ENCODE measurements around the gene ARHGAP45.

The ARHGAP45 gene

DNA sequence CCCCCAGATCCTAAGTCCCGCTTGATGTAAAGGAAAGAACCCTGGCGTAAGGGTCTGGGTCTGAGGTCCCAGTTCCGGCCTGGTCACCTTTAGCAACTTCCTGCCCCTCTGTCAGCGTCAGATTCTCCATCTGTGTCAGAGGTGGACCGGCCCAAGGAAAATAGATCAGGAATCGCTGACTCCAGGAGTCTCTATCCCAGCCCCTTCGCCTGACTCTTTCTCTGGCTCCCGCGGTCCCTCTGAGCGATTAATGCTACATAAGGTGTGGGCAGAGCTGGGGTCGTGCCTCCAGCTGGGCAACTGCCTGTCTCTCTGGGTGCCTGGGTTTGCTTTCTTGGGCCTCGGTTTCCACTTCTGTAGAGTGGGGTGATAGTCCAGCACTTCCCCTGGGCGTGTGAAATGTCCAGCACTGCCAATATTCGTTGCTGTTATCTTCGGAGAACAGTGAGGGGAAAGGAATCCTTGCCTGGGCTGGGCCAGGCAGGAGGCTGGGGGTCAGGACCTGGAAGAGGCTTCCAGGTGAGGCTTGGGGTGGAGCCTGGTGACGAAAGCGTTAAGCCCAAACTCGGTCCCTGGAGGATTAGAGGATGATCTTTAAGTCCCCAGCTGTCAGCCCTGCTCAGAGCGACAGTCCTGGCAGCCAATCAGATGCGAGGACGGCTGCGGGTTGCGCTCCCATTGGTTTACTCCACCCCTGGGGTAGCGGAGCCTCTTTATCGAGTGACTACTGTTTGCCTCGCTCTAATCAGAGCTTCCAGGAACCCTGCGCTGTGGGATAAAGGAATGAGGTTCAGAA lies 26.3 kb upstream of the ARHGAP45 start:
- H3K27me3 ChIP-seq (ENCODE audit: insufficient read depth, low read length): no peaks in the 10 kb centered on the region
- H3K9me3 ChIP-seq (ENCODE audit: insufficient read depth, low read depth, low read length): no peaks in the 10 kb centered on the region
- H3K4me1 ChIP-seq (ENCODE audit: insufficient read depth, low read length): no peaks in the 10 kb centered on the region; the same call in 1 of the 2 replicates
- peaks cover 32% of the 10 kb centered on the region for H3K36me3 ChIP-seq (ENCODE audit: insufficient read depth, low read depth, low read length)
- no peak overlapping the region for H3K27ac ChIP-seq (ENCODE audit: low read length)
- peak overlapping the region; percentile 80; the same call in 1 of the 2 replicates for H3K9ac ChIP-seq (ENCODE audit: low read depth, low read length)
- H3K4me3 ChIP-seq (ENCODE audit: low read length): peak overlapping the region; percentile 90

DNA sequence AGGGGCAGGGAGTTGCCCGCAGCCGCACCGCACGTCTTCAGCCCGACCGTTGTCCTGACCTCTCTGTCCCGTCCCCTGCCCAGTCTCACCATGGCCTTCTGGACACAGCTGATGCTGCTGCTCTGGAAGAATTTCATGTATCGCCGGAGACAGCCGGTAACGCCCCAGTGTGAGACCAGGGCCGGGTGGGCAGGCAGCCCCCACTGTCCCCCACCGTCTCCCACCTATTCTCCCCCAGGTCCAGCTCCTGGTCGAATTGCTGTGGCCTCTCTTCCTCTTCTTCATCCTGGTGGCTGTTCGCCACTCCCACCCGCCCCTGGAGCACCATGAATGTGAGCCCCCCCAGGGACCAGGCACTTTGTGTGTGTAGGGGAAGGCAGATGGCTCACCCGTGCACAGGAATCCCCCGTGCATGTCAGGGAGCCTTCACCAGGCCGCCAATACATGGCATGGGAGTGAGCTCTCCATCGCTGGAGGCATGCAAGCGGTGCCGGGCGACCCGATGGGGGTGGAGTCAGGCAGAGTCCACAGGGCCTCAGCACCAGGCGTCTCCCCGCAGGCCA lies 25.6 kb upstream of the ARHGAP45 start:
- H3K27me3 ChIP-seq (ENCODE audit: insufficient read depth, low read length): no peaks in the 10 kb centered on the region
- no peak overlapping the region for H3K9ac ChIP-seq (ENCODE audit: low read depth, low read length)
- H3K9me3 ChIP-seq (ENCODE audit: insufficient read depth, low read depth, low read length): no peaks in the 10 kb centered on the region
- H3K4me1 ChIP-seq (ENCODE audit: insufficient read depth, low read length): no peaks in the 10 kb centered on the region; the same call in 1 of the 2 replicates
- H3K36me3 ChIP-seq (ENCODE audit: insufficient read depth, low read depth, low read length): peaks cover 25% of the 10 kb centered on the region
- H3K4me3 ChIP-seq (ENCODE audit: low read length): peak overlapping the region; percentile 90
- no peak overlapping the region for H3K27ac ChIP-seq (ENCODE audit: low read length)

DNA sequence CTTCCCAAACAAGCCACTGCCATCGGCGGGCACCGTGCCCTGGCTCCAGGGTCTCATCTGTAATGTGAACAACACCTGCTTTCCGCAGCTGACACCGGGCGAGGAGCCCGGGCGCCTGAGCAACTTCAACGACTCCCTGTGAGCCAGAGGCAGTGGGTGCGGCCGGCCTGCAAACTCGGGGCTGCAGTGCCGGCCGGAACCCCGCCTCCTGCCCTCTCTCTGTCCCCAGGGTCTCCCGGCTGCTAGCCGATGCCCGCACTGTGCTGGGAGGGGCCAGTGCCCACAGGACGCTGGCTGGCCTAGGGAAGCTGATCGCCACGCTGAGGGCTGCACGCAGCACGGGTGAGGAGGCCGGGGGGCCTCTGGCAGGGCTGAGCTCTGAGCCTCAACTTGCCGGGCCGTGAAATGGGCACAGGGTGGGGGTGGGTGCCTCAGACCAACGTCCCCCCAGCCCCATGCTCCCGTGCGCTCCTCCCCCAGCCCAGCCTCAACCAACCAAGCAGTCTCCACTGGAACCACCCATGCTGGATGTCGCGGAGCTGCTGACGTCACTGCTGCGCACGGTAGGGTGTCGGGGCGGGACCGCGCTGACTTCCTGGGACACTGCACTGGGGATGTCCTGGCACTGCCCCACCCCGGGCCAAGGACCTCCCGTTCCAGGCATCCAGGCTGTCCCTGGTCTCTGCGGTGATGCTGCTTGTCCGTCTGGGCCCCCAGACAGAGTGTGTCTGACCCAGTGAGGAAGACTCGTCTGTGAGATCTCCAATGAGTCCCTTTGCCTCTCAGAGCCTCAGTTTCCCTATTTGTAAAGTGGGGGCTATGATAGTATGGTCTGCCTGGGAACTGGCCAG lies 24.9 kb upstream of the ARHGAP45 start:
- Histone ChIP-seq H3K27me3 (ENCODE audit: insufficient read depth, low read length) (no peaks in the 10 kb centered on the region), H3K4me3 (ENCODE audit: low read length) (no peak overlapping the region), H3K4me1 (ENCODE audit: insufficient read depth, low read length) (no peaks in the 10 kb centered on the region; the same call in 1 of the 2 replicates), H3K9me3 (ENCODE audit: insufficient read depth, low read depth, low read length) (no peaks in the 10 kb centered on the region), H3K36me3 (ENCODE audit: insufficient read depth, low read depth, low read length) (peaks cover 20% of the 10 kb centered on the region), H3K9ac (ENCODE audit: low read depth, low read length) (no peak overlapping the region), H3K27ac (ENCODE audit: low read length) (no peak overlapping the region)

DNA sequence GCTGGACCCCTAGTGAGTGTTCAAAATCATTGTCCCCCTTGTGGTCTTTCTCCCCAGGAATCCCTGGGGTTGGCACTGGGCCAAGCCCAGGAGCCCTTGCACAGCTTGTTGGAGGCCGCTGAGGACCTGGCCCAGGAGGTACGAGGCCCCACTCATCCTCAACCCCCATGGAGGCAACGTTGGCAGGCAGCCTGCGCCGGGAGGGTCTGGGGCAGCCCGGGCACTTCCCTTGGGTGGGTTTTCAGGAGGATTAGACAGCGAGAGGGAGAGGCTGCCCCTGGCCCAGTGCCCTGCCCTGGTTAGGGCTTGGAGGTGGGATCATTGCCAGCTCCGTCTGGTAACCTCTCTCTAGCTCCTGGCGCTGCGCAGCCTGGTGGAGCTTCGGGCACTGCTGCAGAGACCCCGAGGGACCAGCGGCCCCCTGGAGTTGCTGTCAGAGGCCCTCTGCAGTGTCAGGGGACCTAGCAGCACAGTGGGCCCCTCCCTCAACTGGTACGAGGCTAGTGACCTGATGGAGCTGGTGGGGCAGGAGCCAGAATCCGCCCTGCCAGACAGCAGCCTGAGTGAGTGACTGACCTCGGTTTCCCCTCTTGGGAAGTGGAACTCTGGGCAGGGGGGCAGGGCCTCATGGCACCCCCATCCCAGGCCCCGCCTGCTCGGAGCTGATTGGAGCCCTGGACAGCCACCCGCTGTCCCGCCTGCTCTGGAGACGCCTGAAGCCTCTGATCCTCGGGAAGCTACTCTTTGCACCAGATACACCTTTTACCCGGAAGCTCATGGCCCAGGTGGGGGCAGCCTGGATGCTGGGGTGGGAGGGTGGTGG lies 24.1 kb upstream of the ARHGAP45 start:
- Histone ChIP-seq H3K9me3 (ENCODE audit: insufficient read depth, low read depth, low read length) (no peaks in the 10 kb centered on the region), H3K9ac (ENCODE audit: low read depth, low read length) (no peak overlapping the region), H3K4me3 (ENCODE audit: low read length) (no peak overlapping the region), H3K4me1 (ENCODE audit: insufficient read depth, low read length) (no peaks in the 10 kb centered on the region; the same call in 1 of the 2 replicates), H3K27me3 (ENCODE audit: insufficient read depth, low read length) (no peaks in the 10 kb centered on the region), H3K27ac (ENCODE audit: low read length) (no peak overlapping the region), H3K36me3 (ENCODE audit: insufficient read depth, low read depth, low read length) (peaks cover 12% of the 10 kb centered on the region)

DNA sequence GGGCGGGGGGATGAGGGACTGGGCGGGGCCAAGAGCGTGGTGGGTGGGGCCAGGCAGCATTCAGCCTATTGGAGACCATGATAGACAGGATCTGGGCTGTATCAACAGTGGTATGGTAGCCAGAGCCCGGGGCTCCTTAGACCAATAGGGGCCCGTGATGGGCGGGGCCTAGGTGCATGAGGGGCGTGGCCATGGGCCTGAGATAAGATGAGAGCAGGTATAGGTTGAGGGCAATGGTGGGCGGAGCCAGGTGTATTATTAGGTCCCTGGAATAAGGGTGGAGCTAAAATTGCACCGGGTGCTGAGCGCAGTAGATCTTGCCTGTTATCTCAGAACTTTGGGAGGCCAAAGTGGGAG lies 21.7 kb upstream of the ARHGAP45 start:
- H3K9me3 ChIP-seq (ENCODE audit: insufficient read depth, low read depth, low read length): no peaks in the 10 kb centered on the region
- H3K4me1 ChIP-seq (ENCODE audit: insufficient read depth, low read length): no peaks in the 10 kb centered on the region; the same call in 1 of the 2 replicates
- no peak overlapping the region for H3K4me3 ChIP-seq (ENCODE audit: low read length)

DNA sequence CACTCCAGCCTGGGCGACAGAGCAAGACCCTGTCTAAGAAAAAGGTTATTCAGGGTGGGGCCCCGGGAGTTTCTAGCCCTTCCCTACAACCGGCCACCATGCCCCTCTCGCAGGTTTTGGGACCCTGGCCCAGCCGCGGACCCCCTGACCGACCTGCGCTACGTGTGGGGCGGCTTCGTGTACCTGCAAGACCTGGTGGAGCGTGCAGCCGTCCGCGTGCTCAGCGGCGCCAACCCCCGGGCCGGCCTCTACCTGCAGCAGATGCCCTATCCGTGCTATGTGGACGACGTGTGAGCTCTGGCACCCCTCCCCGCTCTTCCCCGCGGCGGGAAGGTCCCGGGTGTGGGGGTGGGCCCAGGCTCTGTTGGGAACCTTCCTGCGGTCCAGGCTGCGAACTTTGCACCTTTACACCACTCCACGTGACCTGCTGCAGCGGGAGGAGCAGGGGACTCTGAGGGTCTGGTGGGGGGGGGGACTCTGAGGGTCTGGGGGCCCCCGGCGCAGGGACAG lies 20.8 kb upstream of the ARHGAP45 start:
- Histone ChIP-seq H3K36me3 (ENCODE audit: insufficient read depth, low read depth, low read length) (no peaks in the 10 kb centered on the region), H3K4me1 (ENCODE audit: insufficient read depth, low read length) (no peaks in the 10 kb centered on the region), H3K27ac (ENCODE audit: low read length) (no peak overlapping the region), H3K9ac (ENCODE audit: low read depth, low read length) (no peak overlapping the region), H3K4me3 (ENCODE audit: low read length) (no peak overlapping the region), H3K9me3 (ENCODE audit: insufficient read depth, low read depth, low read length) (no peaks in the 10 kb centered on the region), H3K27me3 (ENCODE audit: insufficient read depth, low read length) (no peaks in the 10 kb centered on the region)

More for the DNA sequence above, 21.7 kb upstream of the ARHGAP45 start:
- Histone ChIP-seq H3K27ac (ENCODE audit: low read length) (no peak overlapping the region), H3K36me3 (ENCODE audit: insufficient read depth, low read depth, low read length) (no peaks in the 10 kb centered on the region), H3K27me3 (ENCODE audit: insufficient read depth, low read length) (no peaks in the 10 kb centered on the region), H3K9ac (ENCODE audit: low read depth, low read length) (no peak overlapping the region)

DNA sequence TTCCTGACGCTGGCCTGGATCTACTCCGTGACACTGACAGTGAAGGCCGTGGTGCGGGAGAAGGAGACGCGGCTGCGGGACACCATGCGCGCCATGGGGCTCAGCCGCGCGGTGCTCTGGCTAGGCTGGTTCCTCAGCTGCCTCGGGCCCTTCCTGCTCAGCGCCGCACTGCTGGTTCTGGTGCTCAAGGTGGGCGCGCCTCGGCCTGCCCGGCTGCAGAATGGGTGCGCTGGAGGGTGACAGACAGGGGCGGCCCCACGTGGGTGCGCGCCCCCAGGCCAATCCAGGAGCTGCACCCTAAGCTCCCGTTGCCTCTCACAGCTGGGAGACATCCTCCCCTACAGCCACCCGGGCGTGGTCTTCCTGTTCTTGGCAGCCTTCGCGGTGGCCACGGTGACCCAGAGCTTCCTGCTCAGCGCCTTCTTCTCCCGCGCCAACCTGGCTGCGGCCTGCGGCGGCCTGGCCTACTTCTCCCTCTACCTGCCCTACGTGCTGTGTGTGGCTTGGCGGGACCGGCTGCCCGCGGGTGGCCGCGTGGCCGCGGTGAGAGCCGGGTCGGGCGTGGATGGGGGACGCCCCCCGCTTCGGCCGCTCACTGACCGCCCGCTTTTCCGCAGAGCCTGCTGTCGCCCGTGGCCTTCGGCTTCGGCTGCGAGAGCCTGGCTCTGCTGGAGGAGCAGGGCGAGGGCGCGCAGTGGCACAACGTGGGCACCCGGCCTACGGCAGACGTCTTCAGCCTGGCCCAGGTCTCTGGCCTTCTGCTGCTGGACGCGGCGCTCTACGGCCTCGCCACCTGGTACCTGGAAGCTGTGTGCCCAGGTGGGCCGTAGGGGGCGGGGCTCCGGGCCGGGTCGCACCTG lies 19.9 kb upstream of the ARHGAP45 start:
- Histone ChIP-seq H3K9ac (ENCODE audit: low read depth, low read length) (no peak overlapping the region), H3K27ac (ENCODE audit: low read length) (no peak overlapping the region), H3K4me3 (ENCODE audit: low read length) (no peak overlapping the region), H3K9me3 (ENCODE audit: insufficient read depth, low read depth, low read length) (no peaks in the 10 kb centered on the region), H3K27me3 (ENCODE audit: insufficient read depth, low read length) (no peaks in the 10 kb centered on the region), H3K36me3 (ENCODE audit: insufficient read depth, low read depth, low read length) (no peaks in the 10 kb centered on the region), H3K4me1 (ENCODE audit: insufficient read depth, low read length) (no peaks in the 10 kb centered on the region)

DNA sequence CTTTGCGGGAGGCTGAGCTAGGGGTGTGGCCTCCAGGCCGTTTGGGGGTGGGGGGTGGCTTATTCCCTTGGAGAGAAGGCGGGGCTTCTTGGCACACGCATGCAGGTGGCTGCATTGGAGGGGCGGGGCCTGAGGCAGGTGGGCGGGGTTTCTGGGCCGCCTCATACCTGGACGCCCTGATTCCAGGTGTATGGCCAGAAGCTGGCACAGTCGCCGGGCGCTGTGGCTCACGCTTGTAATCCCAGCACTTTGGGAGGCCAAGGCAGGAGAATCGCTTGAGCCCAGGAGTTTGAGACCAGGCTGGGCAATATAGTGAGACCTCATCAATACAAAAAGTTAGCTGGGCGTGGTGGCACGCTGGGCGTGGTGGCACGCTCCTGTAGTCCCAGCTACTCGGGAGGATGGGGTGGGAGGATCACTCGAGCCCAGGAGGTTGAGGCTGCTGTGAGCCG lies 19.2 kb upstream of the ARHGAP45 start:
- Histone ChIP-seq H3K36me3 (ENCODE audit: insufficient read depth, low read depth, low read length) (no peaks in the 10 kb centered on the region), H3K27ac (ENCODE audit: low read length) (no peak overlapping the region), H3K27me3 (ENCODE audit: insufficient read depth, low read length) (no peaks in the 10 kb centered on the region), H3K9ac (ENCODE audit: low read depth, low read length) (no peak overlapping the region), H3K9me3 (ENCODE audit: insufficient read depth, low read depth, low read length) (no peaks in the 10 kb centered on the region), H3K4me1 (ENCODE audit: insufficient read depth, low read length) (no peaks in the 10 kb centered on the region), H3K4me3 (ENCODE audit: low read length) (no peak overlapping the region)

DNA sequence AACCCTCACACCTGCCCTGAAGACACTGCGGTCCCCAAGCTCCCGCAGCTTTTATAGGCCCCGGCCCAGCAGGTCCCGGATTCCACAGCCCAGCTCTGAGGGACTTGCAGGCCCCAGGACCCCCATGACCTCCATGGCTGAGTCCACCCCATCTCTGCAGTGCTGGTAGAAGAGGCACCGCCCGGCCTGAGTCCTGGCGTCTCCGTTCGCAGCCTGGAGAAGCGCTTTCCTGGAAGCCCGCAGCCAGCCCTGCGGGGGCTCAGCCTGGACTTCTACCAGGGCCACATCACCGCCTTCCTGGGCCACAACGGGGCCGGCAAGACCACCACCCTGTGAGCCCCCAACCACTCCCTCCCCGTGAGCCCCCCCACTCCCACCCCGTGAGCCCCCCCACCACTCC lies 17.9 kb upstream of the ARHGAP45 start:
- Histone ChIP-seq H3K36me3 (ENCODE audit: insufficient read depth, low read depth, low read length) (no peaks in the 10 kb centered on the region), H3K4me3 (ENCODE audit: low read length) (no peak overlapping the region), H3K27ac (ENCODE audit: low read length) (no peak overlapping the region)

DNA sequence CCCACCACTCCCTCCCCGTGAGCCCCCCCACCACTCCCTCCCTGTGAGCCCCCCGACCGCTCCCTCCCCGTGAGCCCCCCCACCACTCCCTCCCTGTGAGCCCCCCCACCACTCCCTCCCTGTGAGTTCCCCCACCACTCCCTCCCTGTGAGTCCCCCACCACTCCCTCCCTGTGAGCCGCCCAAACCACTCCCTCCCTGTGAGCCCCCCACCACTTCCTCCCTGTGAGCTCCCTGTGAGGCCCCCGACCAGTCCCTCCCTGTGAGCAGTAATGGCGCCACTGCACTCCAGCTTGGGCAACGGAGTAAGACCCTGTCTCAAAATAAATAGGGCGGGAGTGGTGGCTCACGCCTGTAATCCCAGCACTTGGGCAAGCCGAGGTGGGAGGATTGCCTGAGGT lies 17.2 kb upstream of the ARHGAP45 start:
- no peak overlapping the region for H3K9ac ChIP-seq (ENCODE audit: low read depth, low read length)
- no peak overlapping the region for H3K27ac ChIP-seq (ENCODE audit: low read length)
- no peaks in the 10 kb centered on the region for H3K9me3 ChIP-seq (ENCODE audit: insufficient read depth, low read depth, low read length)
- H3K36me3 ChIP-seq (ENCODE audit: insufficient read depth, low read depth, low read length): no peaks in the 10 kb centered on the region
- H3K27me3 ChIP-seq (ENCODE audit: insufficient read depth, low read length): no peaks in the 10 kb centered on the region
- no peak overlapping the region for H3K4me3 ChIP-seq (ENCODE audit: low read length)
- H3K4me1 ChIP-seq (ENCODE audit: insufficient read depth, low read length): no peaks in the 10 kb centered on the region

More for the DNA sequence above, 17.9 kb upstream of the ARHGAP45 start:
- H3K4me1 ChIP-seq (ENCODE audit: insufficient read depth, low read length): no peaks in the 10 kb centered on the region
- no peaks in the 10 kb centered on the region for H3K27me3 ChIP-seq (ENCODE audit: insufficient read depth, low read length)
- H3K9ac ChIP-seq (ENCODE audit: low read depth, low read length): no peak overlapping the region
- H3K9me3 ChIP-seq (ENCODE audit: insufficient read depth, low read depth, low read length): no peaks in the 10 kb centered on the region

All from iPS-20b (cell line).